Panc1 (cell line): ENCODE results near the gene LMCD1.

Experiments used
- POLR2AphosphoS5 ChIP-seq: IDR thresholded peaks from 2 replicates; pipeline ENCODE4 v1.6.1; 2012; ENCODE audit warnings: mild to moderate bottlenecking, low read depth, low read length, moderate library complexity
- REST ChIP-seq, 2 experiments: IDR thresholded peaks; 2 replicates each; pipeline ENCODE4 v1.6.1; 2011 to 2012; ENCODE audit warnings: low read depth in 2 of 2, control low read depth in 1 of 2, low read length in 1 of 2, mild to moderate bottlenecking in 1 of 2, moderate library complexity in 1 of 2; ENCODE audit not compliant: insufficient read depth in 1 of 2
- TCF7L2 ChIP-seq: IDR thresholded peaks from 2 replicates; pipeline ENCODE4 v1.6.1; 2011; ENCODE audit warnings: mild to moderate bottlenecking, low read depth, low read length, inconsistent platforms
- TF ChIP-seq, protein P1 (sequence below): fragments of 450-650 bp; IDR thresholded peaks from 2 replicates; pipeline ENCODE4 v1.5.1; 2017; ENCODE audit warnings: mild to moderate bottlenecking

- TF ChIP-seq, protein P1, sequence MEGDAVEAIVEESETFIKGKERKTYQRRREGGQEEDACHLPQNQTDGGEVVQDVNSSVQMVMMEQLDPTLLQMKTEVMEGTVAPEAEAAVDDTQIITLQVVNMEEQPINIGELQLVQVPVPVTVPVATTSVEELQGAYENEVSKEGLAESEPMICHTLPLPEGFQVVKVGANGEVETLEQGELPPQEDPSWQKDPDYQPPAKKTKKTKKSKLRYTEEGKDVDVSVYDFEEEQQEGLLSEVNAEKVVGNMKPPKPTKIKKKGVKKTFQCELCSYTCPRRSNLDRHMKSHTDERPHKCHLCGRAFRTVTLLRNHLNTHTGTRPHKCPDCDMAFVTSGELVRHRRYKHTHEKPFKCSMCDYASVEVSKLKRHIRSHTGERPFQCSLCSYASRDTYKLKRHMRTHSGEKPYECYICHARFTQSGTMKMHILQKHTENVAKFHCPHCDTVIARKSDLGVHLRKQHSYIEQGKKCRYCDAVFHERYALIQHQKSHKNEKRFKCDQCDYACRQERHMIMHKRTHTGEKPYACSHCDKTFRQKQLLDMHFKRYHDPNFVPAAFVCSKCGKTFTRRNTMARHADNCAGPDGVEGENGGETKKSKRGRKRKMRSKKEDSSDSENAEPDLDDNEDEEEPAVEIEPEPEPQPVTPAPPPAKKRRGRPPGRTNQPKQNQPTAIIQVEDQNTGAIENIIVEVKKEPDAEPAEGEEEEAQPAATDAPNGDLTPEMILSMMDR = no peak
- no peak for TF ChIP-seq TCF7L2
- no peak for TF ChIP-seq REST (IDR thresholded peaks at IDR 0.05; ENCODE audit: insufficient read depth in 1 of 2, low read depth in 2 of 2, low read length in 1 of 2)
- TF ChIP-seq POLR2AphosphoS5 = no peak
Observed at GRCh38 chr3:8488411-8488810, 13.2 kb upstream of the LMCD1 start.
